DND-41 (cell line): ENCODE data around the gene C19orf67.

ENCODE experiments used
- EZH2 ChIP-seq: IDR thresholded peaks from 3 replicates; pipeline ENCODE4 v1.6.1; 2012; ENCODE audit warnings: borderline replicate concordance, low read depth, mild to moderate bottlenecking, moderate library complexity, low read length, inconsistent platforms; ENCODE audit not compliant: severe bottlenecking
- TF ChIP-seq, protein P1 (sequence below): IDR thresholded peaks from 2 replicates; pipeline ENCODE4 v1.5.1; 2012; ENCODE audit warnings: borderline replicate concordance, low read length, moderate library complexity, mild to moderate bottlenecking; ENCODE audit not compliant: poor library complexity, severe bottlenecking; ENCODE audit errors: extremely low read depth

DNA sequence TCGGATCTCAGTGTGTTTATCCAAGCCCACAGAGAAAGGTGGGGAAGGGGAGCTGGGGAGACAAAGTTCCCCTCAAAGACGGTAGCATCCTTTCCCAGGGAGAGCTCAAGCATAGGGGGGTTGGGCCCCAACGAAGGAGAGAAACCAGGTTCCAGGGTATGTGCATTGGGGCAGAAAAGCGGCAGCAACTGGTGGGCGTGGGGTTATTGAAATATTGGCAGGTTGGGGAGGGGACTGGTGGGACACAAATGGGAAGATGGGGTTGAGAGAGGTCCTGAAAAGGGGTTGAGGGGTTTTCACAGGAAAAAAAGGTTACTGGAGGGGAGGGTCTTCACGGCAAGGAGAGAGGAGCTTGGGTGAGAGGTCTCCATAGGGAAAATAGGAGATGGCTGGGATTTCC, 49.8 kb upstream of the C19orf67 start:
- no peak for TF ChIP-seq EZH2
- TF ChIP-seq, protein P1, sequence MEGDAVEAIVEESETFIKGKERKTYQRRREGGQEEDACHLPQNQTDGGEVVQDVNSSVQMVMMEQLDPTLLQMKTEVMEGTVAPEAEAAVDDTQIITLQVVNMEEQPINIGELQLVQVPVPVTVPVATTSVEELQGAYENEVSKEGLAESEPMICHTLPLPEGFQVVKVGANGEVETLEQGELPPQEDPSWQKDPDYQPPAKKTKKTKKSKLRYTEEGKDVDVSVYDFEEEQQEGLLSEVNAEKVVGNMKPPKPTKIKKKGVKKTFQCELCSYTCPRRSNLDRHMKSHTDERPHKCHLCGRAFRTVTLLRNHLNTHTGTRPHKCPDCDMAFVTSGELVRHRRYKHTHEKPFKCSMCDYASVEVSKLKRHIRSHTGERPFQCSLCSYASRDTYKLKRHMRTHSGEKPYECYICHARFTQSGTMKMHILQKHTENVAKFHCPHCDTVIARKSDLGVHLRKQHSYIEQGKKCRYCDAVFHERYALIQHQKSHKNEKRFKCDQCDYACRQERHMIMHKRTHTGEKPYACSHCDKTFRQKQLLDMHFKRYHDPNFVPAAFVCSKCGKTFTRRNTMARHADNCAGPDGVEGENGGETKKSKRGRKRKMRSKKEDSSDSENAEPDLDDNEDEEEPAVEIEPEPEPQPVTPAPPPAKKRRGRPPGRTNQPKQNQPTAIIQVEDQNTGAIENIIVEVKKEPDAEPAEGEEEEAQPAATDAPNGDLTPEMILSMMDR = no peak
